GM21390 (cell line): Measurements from ENCODE around the gene LRCH1.

ENCODE experiments used
- ATAC-seq: cut with Tn5 transposase; IDR thresholded peaks from one replicate; pipeline ENCODE4 v1.9.1; 2021; ENCODE audit not compliant: unreplicated experiment

The LRCH1 gene

GRCh38 chr13:46686171-46686570 is 133.2 kb downstream of the LRCH1 start:
- no peak for ATAC-seq

- no peak for ATAC-seq
These were observed 134.8 kb downstream of the LRCH1 start for GRCh38 chr13:46687810-46688209.

- no peak for ATAC-seq
These were observed 135.3 kb downstream of the LRCH1 start for GRCh38 chr13:46688306-46688705.

- ATAC-seq = no peak
These were observed 145.0 kb downstream of the LRCH1 start for GRCh38 chr13:46698014-46698413.

- ATAC-seq = no peak
These were observed 146.0 kb downstream of the LRCH1 start for GRCh38 chr13:46698910-46699460.

GRCh38 chr13:46712524-46712923 is 159.6 kb downstream of the LRCH1 start:
- no peak for ATAC-seq

GRCh38 chr13:46715363-46715762 is 162.4 kb downstream of the LRCH1 start:
- ATAC-seq = no peak

- no peak for ATAC-seq
These were observed 163.9 kb downstream of the LRCH1 start for GRCh38 chr13:46716821-46717220.

- no peak for ATAC-seq
These were observed 164.3 kb downstream of the LRCH1 start for GRCh38 chr13:46717275-46717674.

GRCh38 chr13:46717856-46718255 is 164.9 kb downstream of the LRCH1 start:
- no peak for ATAC-seq

GRCh38 chr13:46720189-46720588 is 167.2 kb downstream of the LRCH1 start:
- ATAC-seq = peak; percentile 74

GRCh38 chr13:46721054-46721453 is 168.1 kb downstream of the LRCH1 start:
- ATAC-seq = no peak

- no peak for ATAC-seq
These were observed 173.4 kb downstream of the LRCH1 start for GRCh38 chr13:46726347-46726746.

- ATAC-seq = no peak
These were observed 175.8 kb downstream of the LRCH1 start for GRCh38 chr13:46728777-46729176.

GRCh38 chr13:46731535-46731934 is 178.6 kb downstream of the LRCH1 start:
- ATAC-seq = no peak

GRCh38 chr13:46735425-46735824 is 182.5 kb downstream of the LRCH1 start:
- ATAC-seq = no peak

GRCh38 chr13:46736541-46737310 is 183.8 kb downstream of the LRCH1 start:
- ATAC-seq = no peak

- no peak for ATAC-seq
These were observed 185.1 kb downstream of the LRCH1 start for GRCh38 chr13:46738055-46738454.

- ATAC-seq = no peak
These were observed 185.8 kb downstream of the LRCH1 start for GRCh38 chr13:46738766-46739165.

- no peak for ATAC-seq
These were observed 186.6 kb downstream of the LRCH1 start for GRCh38 chr13:46739447-46740098.

- ATAC-seq = no peak
These were observed 190.2 kb downstream of the LRCH1 start for GRCh38 chr13:46743191-46743590.

- ATAC-seq = no peak
These were observed 192.1 kb downstream of the LRCH1 start for GRCh38 chr13:46745062-46745461.
